ENCODE results near the gene CRYBA2. TPM values are rescaled to one million over a fixed set of nuclear protein-coding genes. Genes with fewer than 3 reads are reported as not detected.

Gene CRYBA2
- total RNA-seq, 1 experiment from 2014 or later: not detected

- DNase-seq (ENCODE audit: low read depth, low spot score) (no peak), ATAC-seq (no peak)
- TF ChIP-seq EZH2phosphoT487 (IDR thresholded peaks at IDR 0.05; ENCODE audit: borderline replicate concordance) (no peak), REST (IDR thresholded peaks at IDR 0.05; ENCODE audit: low read depth) (no peak), YY1 (IDR thresholded peaks at IDR 0.05; ENCODE audit: extremely low read depth, insufficient replicate concordance, low read depth, low read length) (no peak), FOSL1 (IDR thresholded peaks at IDR 0.05; ENCODE audit: low read depth) (no peak), RAD21 (IDR thresholded peaks at IDR 0.05; ENCODE audit: low read depth) (no peak), SIN3A (IDR thresholded peaks at IDR 0.05; ENCODE audit: low read depth) (no peak), TCF7L2 (IDR thresholded peaks at IDR 0.05; ENCODE audit: borderline replicate concordance, extremely low read depth, insufficient read depth, insufficient read length) (no peak), POLR2AphosphoS5 (IDR thresholded peaks at IDR 0.05; ENCODE audit: low read depth, low read length) (no peak), CBX3 (IDR thresholded peaks at IDR 0.05; ENCODE audit: low read depth) (no peak), EZH2 (IDR thresholded peaks at IDR 0.05) (no peak), SP1 (IDR thresholded peaks at IDR 0.05; ENCODE audit: low read depth) (no peak), ELF1 (IDR thresholded peaks at IDR 0.05; ENCODE audit: borderline replicate concordance, low read depth) (no peak), EGR1 (IDR thresholded peaks at IDR 0.05; ENCODE audit: low read depth) (no peak)
- TF ChIP-seq, protein P1, sequence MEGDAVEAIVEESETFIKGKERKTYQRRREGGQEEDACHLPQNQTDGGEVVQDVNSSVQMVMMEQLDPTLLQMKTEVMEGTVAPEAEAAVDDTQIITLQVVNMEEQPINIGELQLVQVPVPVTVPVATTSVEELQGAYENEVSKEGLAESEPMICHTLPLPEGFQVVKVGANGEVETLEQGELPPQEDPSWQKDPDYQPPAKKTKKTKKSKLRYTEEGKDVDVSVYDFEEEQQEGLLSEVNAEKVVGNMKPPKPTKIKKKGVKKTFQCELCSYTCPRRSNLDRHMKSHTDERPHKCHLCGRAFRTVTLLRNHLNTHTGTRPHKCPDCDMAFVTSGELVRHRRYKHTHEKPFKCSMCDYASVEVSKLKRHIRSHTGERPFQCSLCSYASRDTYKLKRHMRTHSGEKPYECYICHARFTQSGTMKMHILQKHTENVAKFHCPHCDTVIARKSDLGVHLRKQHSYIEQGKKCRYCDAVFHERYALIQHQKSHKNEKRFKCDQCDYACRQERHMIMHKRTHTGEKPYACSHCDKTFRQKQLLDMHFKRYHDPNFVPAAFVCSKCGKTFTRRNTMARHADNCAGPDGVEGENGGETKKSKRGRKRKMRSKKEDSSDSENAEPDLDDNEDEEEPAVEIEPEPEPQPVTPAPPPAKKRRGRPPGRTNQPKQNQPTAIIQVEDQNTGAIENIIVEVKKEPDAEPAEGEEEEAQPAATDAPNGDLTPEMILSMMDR (IDR thresholded peaks at IDR 0.05 in 2 of 3, conservative IDR thresholded peaks at IDR 0.05 in 1 of 3; ENCODE audit: borderline replicate concordance in 1 of 3, insufficient read depth in 1 of 3, low read depth in 2 of 3, low read length in 2 of 3): no peak
- TF ChIP-seq, protein P2, sequence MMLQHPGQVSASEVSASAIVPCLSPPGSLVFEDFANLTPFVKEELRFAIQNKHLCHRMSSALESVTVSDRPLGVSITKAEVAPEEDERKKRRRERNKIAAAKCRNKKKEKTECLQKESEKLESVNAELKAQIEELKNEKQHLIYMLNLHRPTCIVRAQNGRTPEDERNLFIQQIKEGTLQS (IDR thresholded peaks at IDR 0.05): no peak
- TF ChIP-seq, protein P3, sequence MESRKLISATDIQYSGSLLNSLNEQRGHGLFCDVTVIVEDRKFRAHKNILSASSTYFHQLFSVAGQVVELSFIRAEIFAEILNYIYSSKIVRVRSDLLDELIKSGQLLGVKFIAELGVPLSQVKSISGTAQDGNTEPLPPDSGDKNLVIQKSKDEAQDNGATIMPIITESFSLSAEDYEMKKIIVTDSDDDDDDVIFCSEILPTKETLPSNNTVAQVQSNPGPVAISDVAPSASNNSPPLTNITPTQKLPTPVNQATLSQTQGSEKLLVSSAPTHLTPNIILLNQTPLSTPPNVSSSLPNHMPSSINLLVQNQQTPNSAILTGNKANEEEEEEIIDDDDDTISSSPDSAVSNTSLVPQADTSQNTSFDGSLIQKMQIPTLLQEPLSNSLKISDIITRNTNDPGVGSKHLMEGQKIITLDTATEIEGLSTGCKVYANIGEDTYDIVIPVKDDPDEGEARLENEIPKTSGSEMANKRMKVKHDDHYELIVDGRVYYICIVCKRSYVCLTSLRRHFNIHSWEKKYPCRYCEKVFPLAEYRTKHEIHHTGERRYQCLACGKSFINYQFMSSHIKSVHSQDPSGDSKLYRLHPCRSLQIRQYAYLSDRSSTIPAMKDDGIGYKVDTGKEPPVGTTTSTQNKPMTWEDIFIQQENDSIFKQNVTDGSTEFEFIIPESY (IDR thresholded peaks at IDR 0.05; ENCODE audit: extremely low read depth, insufficient replicate concordance, low read length): no peak
- Histone ChIP-seq H3K36me3 (ENCODE audit: control insufficient read depth in 1 of 2, insufficient read depth in 2 of 2, low read length in 2 of 2) (no peaks in the 10 kb centered on the region), H3K9ac (ENCODE audit: low read length) (no peak overlapping the region), H3K4me2 (ENCODE audit: low read length) (no peak overlapping the region), H3K27me3 (ENCODE audit: insufficient read depth, low read length) (0 out of 2 replicates have a peak, but pooled peaks cover 5% of the 10 kb centered on the region), H2AFZ (ENCODE audit: low read depth, low read length, poor library complexity, severe bottlenecking) (no peak overlapping the region), H3K9me2 (ENCODE audit: insufficient read depth) (no peaks in the 10 kb centered on the region), H3K4me3 (replicated peaks in 1 of 2; ENCODE audit: low read depth in 1 of 2, low read length in 2 of 2) (no peak overlapping the region), H4K20me1 (ENCODE audit: insufficient read depth) (no peaks in the 10 kb centered on the region), H3K4me1 (ENCODE audit: control insufficient read depth in 1 of 2, insufficient read depth in 2 of 2, low read length in 2 of 2) (no peaks in the 10 kb centered on the region), H3K79me2 (ENCODE audit: insufficient read depth, low read length) (no peaks in the 10 kb centered on the region), H3K9me3 (ENCODE audit: control insufficient read depth in 1 of 2, insufficient read depth in 1 of 2, low read depth in 1 of 2, low read length in 2 of 2) (no peaks in the 10 kb centered on the region), H3K27ac (ENCODE audit: low read depth, low read length) (no peak overlapping the region)
- ChIA-PET POLR2A (no interaction called here), CTCF (no interaction called here), RAD21 (ENCODE audit: low non-redundant PET in 1 of 2, low total read pairs in 2 of 2, uncharacterized antibody in 2 of 2, unreplicated experiment in 2 of 2) (no interaction called here)
- no TSS peak for BruUV-seq (replicated peaks)
- intact Hi-C loops (cut with micrococcal nuclease): no loop called here
Measured at GRCh38 chr2:218970894-218971293, 22.3 kb downstream of the CRYBA2 start.

Measured in HCT116 (cell line).